CD14-positive monocyte (primary cell): Measurements from ENCODE around the gene ADGRG1. TPM values are rescaled to one million over a fixed set of nuclear protein-coding genes. Genes with fewer than 3 reads are reported as not detected.

Source experiments
- DNase-seq, 3 donors: peaks; one replicate each; pipeline ENCODE4 v3.0.0-alpha.2; 2011 to 2022
- H2AFZ ChIP-seq: 2 replicates; pipeline ENCODE4 v1.6.0; 2012; ENCODE audit warnings: mild to moderate bottlenecking, low read depth, low read length, inconsistent platforms; ENCODE audit not compliant: insufficient read depth, poor library complexity, severe bottlenecking
- H3K27ac ChIP-seq, 2 donors: 1 replicate in 1 of 2; 2 replicates in 1 of 2; pipeline ENCODE4 v1.5.1; 2012 to 2013; ENCODE audit warnings: low read length in 2 of 2, control low read depth in 1 of 2, inconsistent platforms in 1 of 2, low read depth in 1 of 2, mild to moderate bottlenecking in 1 of 2
- H3K27me3 ChIP-seq, 2 donors: one replicate each; pipeline versions ENCODE4 v1.6.0 to v1.6.1; 2011 to 2013; ENCODE audit warnings: low read length in 2 of 2; ENCODE audit not compliant: control insufficient read depth in 2 of 2, insufficient read depth in 2 of 2
- H3K36me3 ChIP-seq, 2 donors: replicated peaks in 1 of 2; 1 replicate in 1 of 2; 2 replicates in 1 of 2; pipeline versions ENCODE4 v1.5.1 to v1.6.1; 2012 to 2013; ENCODE audit warnings: low read length in 2 of 2, control low read depth in 1 of 2, inconsistent platforms in 1 of 2, mild to moderate bottlenecking in 1 of 2; ENCODE audit not compliant: insufficient read depth in 2 of 2, control insufficient read depth in 1 of 2
- H3K4me1 ChIP-seq, 2 donors: 1 replicate in 1 of 2; 2 replicates in 1 of 2; pipeline versions ENCODE4 v1.5.1 to v1.6.1; 2012 to 2013; ENCODE audit warnings: low read length in 2 of 2, control low read depth in 1 of 2, inconsistent platforms in 1 of 2, mild to moderate bottlenecking in 1 of 2, moderate library complexity in 1 of 2; ENCODE audit not compliant: insufficient read depth in 2 of 2, control insufficient read depth in 1 of 2
- H3K4me2 ChIP-seq: replicated peaks from 2 replicates; pipeline ENCODE3; 2012; ENCODE audit warnings: low read length, moderate library complexity, mild to moderate bottlenecking; ENCODE audit not compliant: poor library complexity, severe bottlenecking; ENCODE audit errors: extremely low read depth
- H3K4me3 ChIP-seq, 3 experiments: fragments of 200-600 bp in 1 of 3; sonication (generic) in 1 of 3; replicated peaks in 1 of 3; 1 replicate in 2 of 3; 2 replicates in 1 of 3; pipeline ENCODE4 v1.5.1; 2011 to 2013; ENCODE audit warnings: low read length in 3 of 3, mild to moderate bottlenecking in 3 of 3, control low read depth in 2 of 3, low read depth in 2 of 3, inconsistent platforms in 1 of 3, moderate library complexity in 1 of 3
- H3K79me2 ChIP-seq: 2 replicates; pipeline ENCODE4 v1.6.0; 2012; ENCODE audit warnings: mild to moderate bottlenecking, control low read depth, inconsistent platforms, low read length, moderate library complexity; ENCODE audit not compliant: insufficient read depth
- H3K9ac ChIP-seq: 2 replicates; pipeline ENCODE4 v1.6.0; 2017; ENCODE audit warnings: low read length, mild to moderate bottlenecking; ENCODE audit not compliant: insufficient read depth, poor library complexity, severe bottlenecking
- H3K9me3 ChIP-seq, 2 donors: replicated peaks in 1 of 2; 1 replicate in 1 of 2; 2 replicates in 1 of 2; pipeline versions ENCODE4 v1.5.1 to v1.6.1; 2012 to 2013; ENCODE audit warnings: low read length in 2 of 2, control low read depth in 1 of 2; ENCODE audit not compliant: control insufficient read depth in 1 of 2, insufficient read depth in 1 of 2
- H4K20me1 ChIP-seq: 2 replicates; pipeline ENCODE4 v1.6.0; 2012; ENCODE audit warnings: mild to moderate bottlenecking, low read length, control low read depth, moderate library complexity; ENCODE audit not compliant: insufficient read depth
- H3K27ac Mint-ChIP-seq, 7 donors: one replicate each; pipeline ENCODE4 v1.8.0; 2020; ENCODE audit warnings: mild to moderate bottlenecking in 7 of 7, mixed read lengths in 7 of 7, moderate library complexity in 6 of 7, inconsistent platforms in 2 of 7
- H3K27me3 Mint-ChIP-seq, 3 donors: one replicate each; pipeline ENCODE4 v1.8.0; 2021 to 2022; ENCODE audit warnings: low read depth in 3 of 3, mild to moderate bottlenecking in 3 of 3, mixed read lengths in 3 of 3, moderate library complexity in 3 of 3, inconsistent platforms in 1 of 3
- H3K36me3 Mint-ChIP-seq, 2 donors: one replicate each; pipeline ENCODE4 v1.8.0; 2020; ENCODE audit warnings: mixed read lengths in 2 of 2, inconsistent platforms in 1 of 2, mild to moderate bottlenecking in 1 of 2
- H3K4me1 Mint-ChIP-seq: one replicate; pipeline ENCODE4 v1.8.0; 2020; ENCODE audit warnings: mild to moderate bottlenecking, mixed read lengths
- H3K4me3 Mint-ChIP-seq, 2 donors: one replicate each; pipeline ENCODE4 v1.8.0; 2020; ENCODE audit warnings: mild to moderate bottlenecking in 2 of 2, mixed read lengths in 2 of 2, moderate library complexity in 1 of 2
- H3K9me3 Mint-ChIP-seq, 7 donors: one replicate each; pipeline ENCODE4 v1.8.0; 2020 to 2022; ENCODE audit warnings: mixed read lengths in 7 of 7, mild to moderate bottlenecking in 6 of 7, moderate library complexity in 6 of 7, inconsistent platforms in 2 of 7
- CTCF ChIP-seq: fragments of 200-600 bp; IDR thresholded peaks from one replicate; pipeline ENCODE4 v1.8.0; 2022; ENCODE audit warnings: antibody characterized with exemption, mild to moderate bottlenecking
- WGBS: methylation state at CpG from one replicate; pipeline ENCODE4 v1.1.5; 2013; ENCODE audit warnings: missing lambda C conversion rate; ENCODE audit not compliant: insufficient coverage; 5-methylcytosine and 5-hydroxymethylcytosine counted together
- intact Hi-C, 2 donors: fragments of 100-400 bp; cut with micrococcal nuclease; formaldehyde crosslinking; loops; one replicate each; pipeline versions ENCODE4 v1.15.0 to v1.15.1; 2023
- polyA plus RNA-seq, 3 donors: library from polyadenylated mRNA; depleted of rRNA in 1 of 3; unstranded in 2 of 3; stranded (reverse) in 1 of 3; fragments of 300-500 nt in 2 of 3; fragments of >200 nt in 1 of 3; fragmentation: Illumina TruSeq in 2 of 3; gene quantifications; 1 replicate in 2 of 3; 2 replicates in 1 of 3; pipeline ENCODE4 v1.2.3, GENCODE V29; 2012 to 2021

ADGRG1 gene
- polyA plus RNA-seq, 3 donors = 0.07 to 0.39 (median 0.08) TPM

GRCh38 chr16:57644383-57645014, 16.1 kb downstream of the ADGRG1 start:
- Histone ChIP-seq H3K9ac (no peak overlapping the region), H3K4me2 (no peak overlapping the region), H3K9me3 (no peaks in the 10 kb centered on the region), H3K27ac (no peak overlapping the region), H3K4me3 (no peak overlapping the region), H3K27me3 (peaks cover 2 to 53% of the 10 kb centered on the region in 2 donors), H3K36me3 (no peaks in the 10 kb centered on the region), H3K4me1 (peaks cover 24 to 25% of the 10 kb centered on the region in 2 donors), H3K79me2 (no peaks in the 10 kb centered on the region), H2AFZ (no peak overlapping the region), H4K20me1 (no peaks in the 10 kb centered on the region)
- no peak for TF ChIP-seq CTCF
- H3K36me3 Mint-ChIP-seq = no peaks in the 10 kb centered on the region
- no peak for DNase-seq
- no peak overlapping the region for H3K4me3 Mint-ChIP-seq
- H3K27me3 Mint-ChIP-seq = peaks cover 31 to 59% (median 48%) of the 10 kb centered on the region in 3 donors
- WGBS = 83% methylated on average over 11 of the region's 11 CpGs
- H3K27ac Mint-ChIP-seq = no peak overlapping the region
- H3K9me3 Mint-ChIP-seq = peaks cover 0 to 5% (median 0%) of the 10 kb centered on the region in 7 donors
- H3K4me1 Mint-ChIP-seq = peaks cover 24% of the 10 kb centered on the region
- intact Hi-C loops = loop anchor here (5.0 kb wide), 3 partner anchors 48 to 93 kb away; partner anchors contain the start of genes DRC7 (in 1 of the 2) and KATNB1 (in 1 of the 2)

DNA sequence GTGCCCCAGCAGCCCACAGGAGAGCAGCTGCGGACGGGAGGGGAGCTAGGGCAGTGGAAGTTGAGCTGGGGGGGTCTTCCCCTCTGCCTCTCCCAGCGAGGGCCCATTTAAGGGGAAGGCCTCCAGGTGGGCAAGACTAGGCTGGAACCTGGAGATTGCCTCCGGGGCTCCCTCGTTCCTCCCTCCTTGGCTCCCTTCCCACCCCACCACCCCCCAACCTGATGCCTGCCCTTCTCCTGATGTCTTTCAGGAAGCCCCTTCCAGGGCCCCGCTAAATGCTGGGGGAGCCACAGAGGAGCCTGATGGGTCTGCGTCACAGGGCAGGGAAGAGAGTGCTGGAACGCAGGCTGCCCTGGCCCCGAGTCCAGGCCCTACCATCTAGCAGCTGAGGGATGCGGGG, 16.7 kb downstream of the ADGRG1 start:
- Histone ChIP-seq H3K79me2 (no peaks in the 10 kb centered on the region), H3K4me1 (peaks cover 24 to 25% of the 10 kb centered on the region in 2 donors), H2AFZ (no peak overlapping the region), H3K4me2 (no peak overlapping the region), H3K9ac (no peak overlapping the region), H3K9me3 (no peaks in the 10 kb centered on the region), H3K27ac (no peak overlapping the region), H3K36me3 (no peaks in the 10 kb centered on the region), H4K20me1 (no peaks in the 10 kb centered on the region), H3K4me3 (no peak overlapping the region), H3K27me3 (peaks cover 2 to 52% of the 10 kb centered on the region in 2 donors)
- peaks cover 24% of the 10 kb centered on the region for H3K4me1 Mint-ChIP-seq
- intact Hi-C loops = loop anchor here (5.0 kb wide), 3 partner anchors 47 to 92 kb away; partner anchors contain the start of genes DRC7 (in 1 of the 2) and KATNB1 (in 1 of the 2)
- TF ChIP-seq CTCF = no peak
- no peak overlapping the region for H3K27ac Mint-ChIP-seq
- no peak overlapping the region for H3K4me3 Mint-ChIP-seq
- H3K9me3 Mint-ChIP-seq = peaks cover 0 to 5% (median 0%) of the 10 kb centered on the region in 7 donors
- H3K27me3 Mint-ChIP-seq = peaks cover 27 to 52% (median 44%) of the 10 kb centered on the region in 3 donors
- DNase-seq = no peak
- WGBS = 42% methylated on average over 6 of the region's 10 CpGs
- H3K36me3 Mint-ChIP-seq = no peaks in the 10 kb centered on the region
